Sigmoid colon (tissue), 4 donors: ENCODE measurements around the gene DNAH17.

ENCODE experiments used
- POLR2A ChIP-seq, 2 donors: fragments of 450-650 bp; IDR thresholded peaks; one replicate each; pipeline ENCODE4 v1.6.1; 2016; ENCODE audit warnings: antibody characterized with exemption in 2 of 2, mild to moderate bottlenecking in 2 of 2, moderate library complexity in 2 of 2
- POLR2AphosphoS5 ChIP-seq, 4 donors: sonication (generic); formaldehyde crosslinking; IDR thresholded peaks; one replicate each; pipeline ENCODE4 v1.6.1; 2017; ENCODE audit warnings: antibody characterized with exemption in 4 of 4

DNA sequence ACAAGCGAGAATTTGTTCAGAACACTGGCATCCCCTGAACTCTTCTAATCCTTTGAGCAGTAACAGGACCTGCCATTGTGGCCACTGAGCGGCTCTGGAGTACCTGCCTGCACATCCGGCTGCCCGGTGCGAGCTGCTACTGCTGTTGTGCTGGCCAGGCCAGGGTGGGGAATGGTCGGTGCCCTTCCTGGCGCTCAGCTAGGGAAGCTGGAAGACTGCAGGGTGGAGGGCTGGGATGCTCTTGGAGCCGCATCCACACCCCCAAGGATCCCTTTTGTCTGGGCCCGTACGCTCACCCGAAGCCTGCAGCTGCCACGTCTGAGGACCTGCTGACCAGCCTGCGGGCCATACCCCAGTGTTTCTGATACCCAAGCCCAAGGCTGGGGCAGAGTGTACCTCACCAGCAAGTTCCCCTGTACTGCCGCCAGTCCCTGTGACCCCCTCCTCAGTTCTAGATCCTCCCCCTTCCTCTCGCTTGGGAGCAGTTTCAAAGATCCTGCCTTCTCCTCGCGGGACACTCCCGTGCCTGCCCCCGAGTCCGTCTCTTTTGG is 149.1 kb downstream of the DNAH17 start:
- no peak for TF ChIP-seq POLR2AphosphoS5 (IDR thresholded peaks at IDR 0.05)
- TF ChIP-seq POLR2A (IDR thresholded peaks at IDR 0.05): no peak
